OCI-LY3 (cell line): Measurements from ENCODE around the gene SLC17A9.

Experiments
- CTCF ChIP-seq: fragments of 200-600, 300-600 bp; sonication (generic); IDR thresholded peaks from 2 replicates; pipeline ENCODE4 v1.5.1; 2014; ENCODE audit warnings: antibody characterized with exemption, low read length, low read depth
- EZH2phosphoT487 ChIP-seq: fragments of 200-600 bp; shearing (Covaris generic); IDR thresholded peaks from 2 replicates; pipeline ENCODE4 v1.6.1; 2018; ENCODE audit warnings: antibody characterized with exemption, mixed run types, low read depth

- TF ChIP-seq CTCF: no peak
- no peak for TF ChIP-seq EZH2phosphoT487
These were observed 10.5 kb downstream of the SLC17A9 start for GRCh38 chr20:62962891-62963613.
